ENCODE data around the gene ARID3B.
"Not testable (repeated sequence)": the region's sequence is repeated elsewhere in the genome, so short reads cannot be mapped to it uniquely, and the experiment has no call there.

Gene ARID3B

DNA sequence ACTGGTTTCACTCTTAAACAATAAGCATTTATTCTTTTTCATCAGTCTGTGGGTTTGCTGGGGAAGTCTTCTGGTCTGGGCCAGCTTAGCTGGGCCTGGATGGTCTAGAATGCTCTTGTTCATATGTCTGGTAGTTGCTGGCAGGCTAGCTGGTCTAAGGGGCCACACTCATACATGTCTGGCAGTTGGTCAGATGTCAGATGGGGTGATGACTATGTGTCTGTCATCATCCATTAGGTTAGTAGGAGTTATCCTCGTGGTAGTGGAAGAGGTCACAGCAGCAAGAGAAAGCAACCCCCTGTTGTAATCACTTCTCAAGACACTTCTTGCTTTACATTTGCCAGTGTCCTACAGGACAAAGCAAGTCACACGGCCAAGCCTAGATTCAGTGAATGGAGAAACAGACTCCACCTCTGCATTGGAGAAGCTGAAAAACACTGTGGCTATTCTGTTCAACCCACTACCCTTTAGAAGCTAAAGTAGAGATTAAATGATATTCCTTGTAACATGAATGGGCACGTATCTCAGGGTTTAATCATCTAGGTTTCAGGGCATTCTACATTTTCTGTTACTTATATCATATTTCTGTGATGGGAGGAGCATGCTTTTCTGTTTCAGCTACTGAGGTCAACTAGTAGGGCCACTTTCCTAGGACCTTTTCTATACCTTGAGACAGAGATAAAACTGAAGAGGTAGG, 5.5 kb upstream of the ARID3B start:
- in situ Hi-C loops (cut with MboI; ENCODE audit: low sequenced_read_pairs) = no loop called here

DNA sequence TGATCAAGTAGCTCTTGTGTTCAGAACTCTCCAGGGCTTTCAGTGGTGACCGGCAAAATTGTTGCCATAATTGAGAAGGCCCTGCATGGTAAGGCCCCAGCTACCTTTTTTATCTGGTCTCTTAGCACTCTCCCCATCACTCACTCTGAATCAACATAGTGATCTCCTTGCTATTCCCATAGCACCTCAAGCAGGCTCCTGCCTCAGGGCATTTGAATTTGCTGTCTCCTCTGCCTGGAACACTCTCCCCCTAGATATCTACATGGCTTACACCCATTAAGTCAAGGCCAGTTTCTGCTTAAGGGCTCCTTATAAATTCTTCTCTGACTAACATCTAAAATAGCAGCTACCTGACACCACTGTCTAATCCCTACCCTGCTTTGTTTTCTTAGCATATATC, 3.3 kb upstream of the ARID3B start:
- in situ Hi-C loops (cut with MboI; ENCODE audit: low sequenced_read_pairs) = no loop called here

DNA sequence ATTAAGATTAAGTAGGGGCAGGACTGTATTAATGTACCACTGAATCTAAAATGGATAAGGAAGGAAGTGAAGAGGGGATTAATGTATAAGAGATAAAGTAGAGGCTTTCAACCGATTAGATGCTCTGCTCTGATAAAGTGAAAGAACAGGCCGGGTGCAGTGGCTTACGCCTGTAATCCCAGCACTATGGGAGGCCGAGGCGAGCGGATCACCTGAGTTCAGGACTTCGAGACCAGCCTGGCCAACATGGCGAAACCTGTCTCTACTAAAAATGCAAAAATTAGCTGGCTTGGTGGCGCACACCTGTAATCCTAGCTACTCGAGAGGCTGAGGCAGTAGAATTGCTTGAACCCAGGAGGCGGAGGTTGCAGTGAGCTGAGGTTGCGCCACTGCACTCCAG, 1.5 kb upstream of the ARID3B start:
- in situ Hi-C loops (cut with MboI; ENCODE audit: low sequenced_read_pairs) = not testable (repeated sequence)

DNA sequence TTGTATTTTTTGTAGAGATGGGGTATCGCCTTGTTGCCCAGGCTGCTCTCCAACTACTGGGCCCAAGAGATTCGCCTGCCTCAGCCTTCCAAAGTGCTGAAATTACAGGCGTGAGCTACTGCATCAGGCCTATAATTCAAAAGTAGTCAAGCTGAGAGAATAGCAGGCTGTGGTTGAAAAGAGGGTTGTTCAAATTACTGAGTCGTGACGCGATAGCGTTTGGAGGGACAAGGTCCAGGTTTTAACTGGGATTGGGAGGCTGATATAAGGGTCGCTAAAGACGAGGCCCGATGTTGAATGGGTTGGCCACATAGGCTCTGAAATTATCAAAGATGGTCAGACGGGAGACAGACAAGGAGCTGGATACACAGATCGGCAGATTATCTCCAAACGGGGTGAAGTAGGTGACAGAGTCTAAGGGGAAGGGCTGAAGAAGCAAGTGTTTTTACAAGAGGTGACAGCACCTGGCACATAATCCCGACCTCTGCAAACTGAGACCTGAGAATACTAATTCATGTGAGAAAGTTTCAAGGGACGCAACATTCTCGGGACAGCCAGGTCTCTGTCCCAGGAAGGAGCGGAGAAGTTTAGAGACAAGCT, 759 bp upstream of the ARID3B start:
- in situ Hi-C loops (cut with MboI; ENCODE audit: low sequenced_read_pairs) = no loop called here

DNA sequence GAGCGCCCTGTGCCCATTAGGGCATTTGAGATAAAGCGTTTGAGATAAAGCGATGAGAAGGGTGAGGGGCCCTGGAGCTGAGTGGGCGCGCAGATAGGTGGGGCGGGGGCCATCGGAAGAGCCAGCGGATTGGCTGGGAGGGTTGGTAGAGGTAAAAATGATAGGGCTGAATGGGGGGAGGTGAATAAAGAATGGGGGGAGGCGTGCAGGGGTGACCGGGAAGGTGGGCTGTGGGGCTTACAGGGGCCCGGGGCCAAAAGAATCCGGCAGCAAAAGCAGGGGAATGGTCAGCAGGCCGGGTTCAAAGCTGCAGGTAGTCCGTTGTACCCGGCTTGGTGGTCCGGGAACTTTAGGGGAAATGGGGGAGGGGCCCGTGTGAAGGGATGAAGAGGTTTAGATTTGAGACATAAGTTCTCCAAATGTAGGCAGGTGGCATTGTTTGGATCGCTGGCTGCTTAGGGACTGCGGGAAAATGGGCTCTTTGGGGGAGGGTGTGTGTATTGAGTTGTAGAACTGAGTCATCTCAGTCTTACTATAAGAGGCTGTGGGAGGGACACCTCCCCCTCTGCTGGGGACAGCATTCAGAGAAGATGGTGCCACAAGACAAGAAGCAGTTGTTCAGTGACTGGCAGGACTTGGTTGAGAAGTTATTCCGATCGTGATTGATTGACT, 610 bp downstream of the ARID3B start:
- in situ Hi-C loops (cut with MboI; ENCODE audit: low sequenced_read_pairs) = no loop called here

DNA sequence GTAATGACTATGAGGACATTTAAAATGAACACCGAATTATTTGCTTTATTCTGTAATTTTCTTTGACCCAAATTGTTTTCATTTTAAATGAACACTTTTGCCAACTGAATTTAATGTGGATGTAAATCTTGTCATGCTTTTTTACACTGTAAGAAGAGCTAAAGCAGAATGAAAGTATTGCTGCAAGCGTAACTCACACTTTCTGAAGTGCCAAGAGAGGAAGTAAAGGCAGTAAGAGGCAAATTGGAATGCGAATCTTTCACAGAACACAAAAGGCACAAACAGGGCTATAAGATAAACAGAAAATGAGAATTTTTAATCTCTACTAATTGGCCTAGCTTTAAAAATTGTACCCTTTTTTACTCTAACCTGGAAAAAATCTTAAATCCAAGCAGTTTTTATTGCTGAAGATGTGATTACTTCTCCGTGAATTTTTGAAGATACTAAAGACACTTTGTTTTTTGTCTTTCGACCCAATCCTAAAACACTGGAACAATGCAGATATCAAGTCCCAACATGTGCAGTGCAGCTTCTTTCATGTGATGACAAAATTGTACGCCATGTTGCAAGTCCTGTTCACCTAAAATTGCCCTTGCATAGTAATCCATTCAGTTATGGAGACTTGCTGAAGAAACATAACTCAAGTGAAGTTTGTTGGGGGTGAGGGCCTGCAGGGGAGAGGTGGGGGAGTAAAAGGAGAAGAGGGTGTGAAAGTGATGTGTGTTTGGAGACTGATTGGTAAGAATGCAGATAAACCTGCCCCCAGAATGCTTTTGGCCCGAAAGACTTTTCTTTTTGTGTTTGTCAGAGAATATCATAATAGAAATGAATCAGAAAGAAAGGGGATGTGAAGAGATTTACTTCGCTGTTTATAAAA, 1.4 kb downstream of the ARID3B start:
- in situ Hi-C loops (cut with MboI; ENCODE audit: low sequenced_read_pairs) = no loop called here

DNA sequence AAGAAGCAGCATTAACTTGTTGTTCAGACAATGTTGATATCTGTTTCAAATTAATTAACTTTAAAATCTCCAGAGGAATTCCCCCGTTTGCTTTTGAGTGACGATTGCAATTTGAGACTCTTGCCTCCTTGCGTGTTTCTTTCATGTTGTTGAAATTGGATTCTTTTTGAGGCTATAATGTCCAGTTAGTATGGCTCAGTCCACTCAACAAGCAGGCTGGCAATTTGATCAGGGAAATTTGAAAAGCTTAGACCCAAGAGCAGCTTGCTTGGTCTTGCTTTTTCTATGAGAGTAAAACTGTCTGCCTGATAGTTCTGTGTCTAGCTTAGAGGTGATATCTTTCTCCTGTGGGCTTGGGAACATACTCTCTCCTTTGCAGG, 2.0 kb downstream of the ARID3B start:
- in situ Hi-C loops (cut with MboI; ENCODE audit: low sequenced_read_pairs) = no loop called here

DNA sequence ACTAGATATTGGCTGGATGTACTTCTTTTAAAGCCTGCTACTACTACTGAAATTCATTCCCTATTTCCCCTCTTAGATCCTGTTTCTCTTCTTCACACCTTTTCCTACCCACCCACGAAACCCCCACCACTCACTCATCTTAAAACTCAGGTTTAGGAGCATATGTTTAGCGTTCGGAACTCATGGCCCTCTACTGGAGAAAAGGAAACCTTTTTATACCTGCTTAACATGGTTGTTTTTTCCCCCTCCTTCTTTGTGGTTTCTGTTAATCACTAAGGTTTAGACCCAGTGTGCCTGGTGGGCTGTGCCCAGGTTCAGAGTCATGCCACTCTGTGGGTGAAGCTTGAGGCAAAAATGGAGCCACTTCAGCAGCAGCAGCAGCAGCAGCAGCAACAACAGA, 2.6 kb downstream of the ARID3B start:
- in situ Hi-C loops (cut with MboI; ENCODE audit: low sequenced_read_pairs) = no loop called here

DNA sequence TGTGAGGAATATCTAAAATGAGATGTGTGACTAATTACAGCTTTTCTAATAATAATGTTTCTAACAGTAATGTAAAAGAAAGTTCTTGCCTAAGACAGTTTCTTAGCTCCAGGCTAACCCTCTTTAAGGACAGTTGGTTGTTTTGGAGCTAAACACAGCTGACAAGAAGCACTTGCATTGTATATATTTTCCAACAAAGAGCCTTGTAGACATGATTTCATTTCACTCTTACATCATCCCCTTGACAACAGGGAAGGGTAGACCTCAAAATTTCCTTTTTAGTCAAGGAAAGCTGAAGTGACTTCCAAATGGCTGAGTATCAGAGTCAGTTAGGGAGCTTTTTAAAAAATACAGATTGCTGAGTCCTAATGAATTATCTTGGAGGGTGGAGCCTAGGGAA, 4.1 kb downstream of the ARID3B start:
- in situ Hi-C loops (cut with MboI; ENCODE audit: low sequenced_read_pairs) = no loop called here

DNA sequence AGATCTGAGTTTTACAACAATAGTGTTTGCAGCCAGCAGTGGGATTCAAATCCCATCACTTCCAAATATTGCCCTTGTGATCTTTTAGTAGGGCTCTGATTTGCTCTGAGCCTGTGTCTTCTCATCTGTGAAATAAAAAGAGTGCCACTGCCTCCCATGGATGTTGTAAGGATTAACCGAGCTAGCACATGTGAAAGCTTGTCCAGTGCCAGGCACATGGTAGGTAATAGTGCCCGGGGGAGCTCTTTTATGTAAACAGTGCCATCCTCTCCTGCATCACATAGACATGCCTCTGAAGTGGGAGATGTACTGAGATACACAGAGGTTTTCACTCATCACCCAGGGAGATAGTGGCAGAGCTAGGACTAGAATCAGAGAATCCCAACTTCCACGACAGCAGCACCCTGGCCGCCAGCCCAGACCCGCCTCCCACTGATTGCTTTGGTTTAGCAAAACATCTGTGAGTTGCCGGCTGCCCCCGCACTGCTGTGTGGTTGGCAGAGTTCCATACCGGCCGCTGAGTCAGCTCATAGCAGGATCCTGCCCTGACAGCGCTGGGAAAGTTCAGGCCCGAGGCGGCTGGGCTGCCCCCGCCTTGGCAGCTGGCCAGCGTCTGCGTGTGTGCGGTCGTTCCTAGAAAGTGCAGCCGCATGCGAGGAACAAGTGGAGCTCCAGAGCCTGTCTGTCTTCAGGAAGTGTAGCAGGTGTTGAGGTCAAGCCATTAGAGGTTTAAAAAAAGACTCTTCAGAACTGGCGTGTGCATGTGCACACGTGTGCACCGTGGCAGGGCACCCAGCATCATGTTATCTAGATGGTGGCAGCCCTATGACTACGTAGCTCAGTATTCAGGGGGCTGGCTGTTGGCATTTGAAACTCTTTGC, 5.0 kb downstream of the ARID3B start:
- in situ Hi-C loops (cut with MboI; ENCODE audit: low sequenced_read_pairs) = no loop called here

DNA sequence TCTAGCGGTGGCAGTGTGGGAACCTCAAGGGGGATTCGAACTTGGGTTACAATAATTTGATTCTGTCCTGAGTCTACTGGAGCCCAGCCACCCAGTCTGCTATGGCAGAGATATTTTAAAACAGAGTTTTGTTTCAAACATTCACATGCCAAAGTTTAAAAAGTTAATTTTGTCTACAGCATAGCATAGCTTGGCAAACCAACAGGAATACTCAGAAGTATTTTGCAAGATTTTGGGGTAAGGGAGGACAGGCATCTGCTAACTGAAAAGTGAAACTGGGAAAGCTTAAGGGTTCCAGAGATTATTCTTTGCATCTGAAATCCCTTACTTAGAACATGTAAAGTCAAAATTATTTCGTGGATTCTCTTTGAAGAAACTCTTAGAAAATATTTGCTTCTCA, 6.6 kb downstream of the ARID3B start:
- in situ Hi-C loops (cut with MboI; ENCODE audit: low sequenced_read_pairs) = no loop called here

DNA sequence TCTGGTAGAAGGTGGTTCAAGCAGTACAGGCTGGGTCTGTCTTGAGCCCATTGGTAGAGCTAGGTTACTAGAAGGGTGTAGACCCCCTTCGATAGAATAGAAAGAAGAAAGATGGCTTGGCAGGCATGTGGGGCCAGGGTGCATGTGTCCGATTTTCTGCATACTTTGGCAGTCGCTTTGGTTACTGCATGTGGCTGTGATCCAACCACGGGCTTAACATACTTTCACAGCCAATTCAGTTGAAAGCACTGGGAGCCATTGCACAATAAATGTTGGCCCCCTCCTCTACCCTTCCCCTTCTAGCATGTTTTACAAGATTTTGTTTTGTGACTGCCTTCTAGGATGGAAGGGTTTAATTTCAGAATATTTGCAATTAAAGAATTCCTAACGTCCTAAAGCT, 7.2 kb downstream of the ARID3B start:
- in situ Hi-C loops (cut with MboI; ENCODE audit: low sequenced_read_pairs) = no loop called here

DNA sequence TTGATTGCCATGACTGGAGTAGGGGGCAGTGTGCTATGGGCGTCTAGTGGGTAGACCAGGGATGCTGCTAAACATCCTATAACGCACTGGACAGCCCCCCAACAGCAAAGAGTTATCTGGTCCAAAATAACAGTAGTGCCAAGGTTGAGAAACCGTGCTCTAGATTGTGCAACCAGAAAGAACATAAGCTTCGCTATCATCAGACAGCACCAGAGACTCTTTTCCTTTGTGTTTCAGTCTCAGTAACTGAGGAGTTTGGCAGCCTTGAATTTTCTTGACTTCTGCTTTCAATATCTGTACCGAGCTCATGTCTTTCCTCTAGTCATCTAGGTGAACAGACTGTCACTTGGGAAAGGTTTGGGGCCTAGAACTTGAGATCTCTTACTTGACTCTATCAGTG, 8.8 kb downstream of the ARID3B start:
- in situ Hi-C loops (cut with MboI; ENCODE audit: low sequenced_read_pairs) = no loop called here

DNA sequence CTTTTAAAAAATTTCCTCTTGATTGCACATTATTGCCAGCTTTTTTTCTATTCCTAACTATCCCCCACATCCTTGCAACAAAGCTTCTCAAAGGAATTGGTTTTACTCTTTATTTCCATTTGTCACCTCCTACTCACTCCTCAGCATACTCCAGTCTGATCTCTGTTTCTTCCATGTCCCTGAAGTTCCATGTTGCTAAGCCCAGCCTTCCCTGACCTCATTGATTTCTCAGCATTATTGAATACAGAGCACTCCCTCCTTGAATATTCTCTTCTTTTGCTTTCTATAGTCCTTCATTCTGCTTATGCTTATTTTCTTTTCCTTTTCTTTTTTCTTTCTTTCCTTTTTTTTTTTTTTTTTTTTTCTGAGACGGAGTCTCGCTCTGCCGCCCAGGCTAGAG, 10.7 kb downstream of the ARID3B start:
- in situ Hi-C loops (cut with MboI; ENCODE audit: low sequenced_read_pairs) = no loop called here

DNA sequence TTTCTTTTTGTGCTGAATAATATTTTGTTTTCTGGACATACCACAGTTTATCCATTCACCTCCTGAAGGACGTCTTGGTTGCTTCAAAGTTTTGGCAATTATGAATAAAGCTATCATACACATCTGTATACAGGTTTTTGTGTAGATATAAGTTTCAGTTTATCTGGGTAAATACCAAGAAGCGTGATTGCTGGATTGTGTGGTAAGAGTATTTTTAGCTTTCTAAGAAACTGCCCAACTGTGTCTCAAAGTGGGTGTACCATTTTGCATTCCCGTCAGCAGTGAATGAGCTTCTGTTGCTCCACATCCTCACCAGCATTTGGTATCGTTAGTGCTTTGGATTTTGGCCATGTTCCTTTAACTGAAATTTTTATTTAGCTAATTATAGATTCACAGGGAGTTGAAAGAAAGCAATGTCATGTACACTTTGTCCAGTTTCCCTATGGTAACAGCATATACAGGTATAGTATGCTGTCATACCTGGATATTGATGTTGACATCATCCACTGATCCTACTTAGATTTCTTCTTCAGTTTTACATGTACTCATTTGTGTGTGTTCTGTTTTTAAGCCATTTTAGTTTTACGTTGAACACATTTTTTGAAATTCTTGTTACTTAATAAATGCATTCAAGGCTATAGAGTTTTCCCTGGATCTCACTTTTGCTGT, 11.9 kb downstream of the ARID3B start:
- in situ Hi-C loops (cut with MboI; ENCODE audit: low sequenced_read_pairs) = no loop called here

DNA sequence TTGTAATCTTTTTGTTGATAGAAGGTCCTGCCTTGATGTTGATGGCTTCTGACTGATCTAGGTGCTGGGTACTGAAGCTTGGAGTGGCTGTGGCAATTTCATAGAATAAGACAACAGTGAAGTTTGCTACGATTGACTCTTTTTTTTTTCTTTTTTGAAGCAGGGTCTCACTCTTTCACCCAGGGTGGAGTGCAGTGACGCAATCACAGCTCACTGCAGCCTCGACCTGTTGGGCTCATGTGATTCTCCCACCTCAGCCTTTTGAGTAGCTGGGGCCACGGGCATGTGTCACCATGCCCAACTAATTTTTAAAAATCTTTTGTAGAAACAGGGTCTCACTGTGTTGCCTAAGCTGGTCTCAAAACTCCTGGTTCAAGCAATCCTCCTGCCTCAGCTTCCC, 14.2 kb downstream of the ARID3B start:
- in situ Hi-C loops (cut with MboI; ENCODE audit: low sequenced_read_pairs) = no loop called here

DNA sequence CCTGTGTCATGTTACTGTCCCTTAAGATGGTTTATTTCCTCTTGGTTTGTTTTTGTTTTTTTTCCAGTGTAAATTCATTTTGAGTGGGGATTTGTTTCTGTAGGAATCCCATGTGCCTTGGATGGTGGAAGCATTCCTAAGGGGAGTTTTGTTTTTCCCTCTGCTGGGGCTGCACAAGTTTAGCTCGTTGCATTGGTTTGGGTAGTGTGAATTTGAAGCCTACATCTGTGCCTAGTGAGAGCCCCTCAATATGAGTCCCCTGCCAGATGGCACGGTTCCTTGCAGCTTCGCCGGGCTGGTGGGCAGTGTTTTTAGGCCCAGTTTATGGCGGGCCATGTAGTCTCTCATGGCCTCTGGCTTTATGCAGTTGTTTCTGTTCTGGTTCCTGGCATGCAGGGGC, 17.7 kb downstream of the ARID3B start:
- in situ Hi-C loops (cut with MboI; ENCODE audit: low sequenced_read_pairs) = no loop called here

DNA sequence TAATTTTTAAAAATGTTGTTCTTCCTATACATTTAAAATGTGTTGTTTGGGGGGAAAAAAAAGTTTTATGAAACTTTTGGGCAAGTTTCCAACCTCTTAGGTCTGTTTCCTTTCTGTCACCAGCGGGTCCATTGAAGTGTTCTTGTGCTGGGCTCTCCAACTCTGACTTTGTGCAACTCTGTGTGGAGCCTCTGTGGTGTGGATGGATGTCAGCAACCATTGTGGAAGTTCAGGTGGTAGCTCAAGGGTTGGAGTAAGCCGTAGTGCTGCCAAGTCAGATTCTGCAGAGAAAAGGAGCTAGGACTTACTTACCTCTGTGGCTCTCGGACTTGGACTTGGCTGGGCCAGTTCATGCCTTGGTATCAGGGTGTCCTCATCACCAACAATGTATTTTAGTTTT, 22.4 kb downstream of the ARID3B start:
- in situ Hi-C loops (cut with MboI; ENCODE audit: low sequenced_read_pairs) = no loop called here

DNA sequence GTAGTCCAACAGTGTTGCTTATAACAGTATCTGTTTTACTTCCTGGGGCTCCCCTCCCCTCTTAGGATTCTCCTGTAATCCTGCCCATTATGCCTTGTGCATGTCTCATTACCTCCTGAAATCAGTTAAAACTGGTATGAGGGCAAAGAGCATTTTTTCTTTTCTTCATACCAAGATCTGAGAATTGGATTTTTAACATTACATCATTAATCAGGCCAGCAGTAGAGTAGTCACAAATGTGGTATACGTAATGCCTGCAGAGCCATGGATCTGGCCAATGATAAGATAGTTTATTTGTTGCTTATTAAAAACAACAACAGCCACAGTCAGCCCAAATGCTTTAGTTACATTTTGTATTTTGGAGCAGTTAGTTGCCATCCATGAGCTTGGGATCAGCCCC, 23.2 kb downstream of the ARID3B start:
- in situ Hi-C loops (cut with MboI; ENCODE audit: low sequenced_read_pairs) = no loop called here

Data from HL-60/S4 (cell line).